H1 (cell line): Measurements from ENCODE around the gene VWA5A. TPM values are rescaled to one million over a fixed set of nuclear protein-coding genes. Genes with fewer than 3 reads are reported as not detected.
A peak's percentile ranks its signal among the peaks of the same experiment; 100 is the strongest.

ENCODE experiments used
- ATF3 ChIP-seq: IDR thresholded peaks from 2 replicates; pipeline ENCODE4 v1.6.1; 2011; ENCODE audit warnings: low read depth, mild to moderate bottlenecking, low read length; ENCODE audit not compliant: insufficient read depth
- EP300 ChIP-seq, 2 experiments: IDR thresholded peaks; 1 replicate in 1 of 2; 2 replicates in 1 of 2; pipeline ENCODE4 v1.6.1; 2011 to 2012; ENCODE audit warnings: low read depth in 2 of 2, low read length in 2 of 2, mild to moderate bottlenecking in 2 of 2, borderline replicate concordance in 1 of 2, inconsistent platforms in 1 of 2, moderate library complexity in 1 of 2
- JUND ChIP-seq: IDR thresholded peaks from 2 replicates; pipeline ENCODE4 v1.6.1; 2011; ENCODE audit warnings: mild to moderate bottlenecking, improper control_type of control experiment, low read length
- KDM1A ChIP-seq: fragments of 200-600, 300-600 bp; sonication (generic); IDR thresholded peaks from 2 replicates; pipeline ENCODE4 v1.7.1; 2016; ENCODE audit warnings: mild to moderate bottlenecking, low read length, borderline replicate concordance
- RAD21 ChIP-seq, 2 experiments: IDR thresholded peaks in 1 of 2; conservative IDR thresholded peaks in 1 of 2; 2 replicates each; pipeline ENCODE4 v1.6.1; 2011; ENCODE audit warnings: low read depth in 2 of 2, low read length in 2 of 2, improper control_type of control experiment in 1 of 2, inconsistent platforms in 1 of 2, mild to moderate bottlenecking in 1 of 2, moderate library complexity in 1 of 2
- SIX5 ChIP-seq: IDR thresholded peaks from 2 replicates; pipeline ENCODE4 v1.6.1; 2011; ENCODE audit warnings: mild to moderate bottlenecking, low read depth, low read length
- SRF ChIP-seq: IDR thresholded peaks from 2 replicates; pipeline ENCODE4 v1.6.1; 2011; ENCODE audit warnings: mild to moderate bottlenecking, low read depth, low read length, moderate library complexity
- ZNF274 ChIP-seq: IDR thresholded peaks from 2 replicates; pipeline ENCODE4 v1.7.0; 2012; ENCODE audit warnings: low read length, borderline replicate concordance; ENCODE audit errors: extremely low read depth
- polyA plus RNA-seq, 7 experiments: library from polyadenylated mRNA; depleted of rRNA in 3 of 7; stranded (reverse) in 5 of 7; unstranded in 2 of 7; fragments of >200 nt in 5 of 7; fragments of 200-250 nt in 2 of 7; gene quantifications; 1 replicate in 5 of 7; 2 replicates in 1 of 7; 4 replicates in 1 of 7; pipeline versions ENCODE4 v1.2.1 to v1.2.3, GENCODE V29; 2011 to 2013; ENCODE audit warnings: missing spikeins in 2 of 7, mixed read lengths in 2 of 7
- total RNA-seq: library from RNA; stranded (reverse); fragmentation: NEBNext Ultra II Directional; extraction: Animal tissue kit (Norgen Biotek cat#: 25700); gene quantifications from 2 replicates; pipeline ENCODE4 v1.2.1, GENCODE V29; 2021

VWA5A gene
- total and polyA plus RNA-seq, 2 of the 8 experiments (the other 6 are each of a cell fraction or from before 2014, with no cell fraction given): 12.5 to 20.4 TPM

GRCh38 chr11:124114942-124115781 is at the start of gene VWA5A (continued):
- TF ChIP-seq KDM1A (no peak), JUND (peak; percentile 60), ZNF274 (no peak), EP300 (IDR thresholded peaks at IDR 0.05; ENCODE audit: borderline replicate concordance in 1 of 2, low read depth in 2 of 2, low read length in 2 of 2) (no peak), RAD21 (IDR thresholded peaks at IDR 0.05 in 1 of 2, conservative IDR thresholded peaks at IDR 0.05 in 1 of 2; ENCODE audit: low read depth in 2 of 2, low read length in 2 of 2) (peak in 1 of 2 experiments; percentile 15; a peak in 1 of 4 replicates), ATF3 (no peak), SIX5 (no peak), SRF (no peak)
